ENCODE data around the gene MAPKAPK5.
"Not testable (repeated sequence)": the region's sequence is repeated elsewhere in the genome, so short reads cannot be mapped to it uniquely, and the experiment has no call there.

The MAPKAPK5 gene

DNA sequence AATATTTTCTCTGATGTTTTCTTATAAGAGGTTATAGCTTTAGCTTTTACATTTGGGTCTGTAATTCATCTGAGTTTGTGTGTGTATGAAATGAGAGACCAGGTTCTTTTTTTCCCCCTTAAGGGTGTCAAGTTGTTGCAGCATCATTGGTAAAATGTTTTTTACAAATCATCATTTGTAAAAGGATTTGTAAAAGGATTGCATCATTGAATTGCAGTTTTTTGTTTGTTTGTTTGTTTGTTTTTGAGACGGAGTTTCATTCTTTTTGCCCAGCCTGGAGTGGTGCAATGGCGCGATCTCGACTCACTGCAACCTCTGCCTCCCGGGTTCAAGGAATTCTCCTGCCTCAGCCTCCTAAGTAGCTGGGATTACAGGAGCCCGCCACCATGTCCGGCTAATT lies 31.1 kb downstream of the MAPKAPK5 start:
- no peak for DNase-seq
- intact Hi-C loops (cut with DNase I): no loop called here

- intact Hi-C loops (cut with DNase I): no loop called here
- DNase-seq: no peak
These were observed 39.7 kb downstream of the MAPKAPK5 start for GRCh38 chr12:111881716-111882115.

DNA sequence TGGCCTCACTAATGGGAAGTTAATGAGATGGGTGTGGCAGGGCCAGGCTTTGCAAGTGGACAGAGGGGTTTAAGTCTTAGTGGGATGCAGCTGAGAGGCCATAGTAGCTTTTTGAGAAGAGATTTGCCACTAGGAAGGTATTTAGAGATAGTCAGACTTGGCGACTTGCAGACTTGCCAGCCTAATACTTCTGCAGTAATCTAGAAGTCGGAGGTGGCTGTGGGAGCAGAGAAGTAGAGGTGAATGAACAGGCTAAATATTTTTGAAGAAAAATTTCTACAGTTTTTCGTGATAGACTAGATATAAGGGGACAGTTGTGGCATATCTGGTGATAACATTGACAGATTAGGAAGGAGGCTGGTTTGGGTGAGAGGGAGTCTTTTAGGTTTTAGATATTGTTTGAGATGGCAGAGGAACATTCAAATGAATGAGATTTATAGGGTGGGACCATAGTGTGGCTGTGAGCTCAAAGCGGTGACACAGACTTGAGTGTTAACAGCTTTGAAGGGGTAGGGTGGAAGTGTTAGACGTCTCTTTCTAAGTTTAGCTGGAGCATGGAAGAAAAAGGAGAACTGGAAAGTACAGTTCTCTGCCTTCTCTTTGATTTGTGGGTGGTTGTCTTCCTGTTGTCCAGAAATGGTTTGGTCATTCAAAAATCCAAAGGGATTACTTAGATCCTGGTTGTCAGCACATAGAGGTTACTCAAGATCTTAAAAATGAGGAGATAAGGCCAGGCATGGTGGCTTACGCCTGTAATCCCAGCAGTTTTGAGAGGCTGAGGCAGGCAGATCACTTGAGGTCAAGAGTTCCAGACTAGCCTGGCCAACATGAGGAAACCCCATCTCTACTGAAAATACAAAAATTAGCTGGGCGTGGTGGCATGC lies 44.9 kb downstream of the MAPKAPK5 start:
- no peak for DNase-seq
- intact Hi-C loops (cut with DNase I): no loop called here

GRCh38 chr12:111887926-111888745 lies 46.1 kb downstream of the MAPKAPK5 start:
- intact Hi-C loops (cut with DNase I): no loop called here
- DNase-seq: no peak

DNA sequence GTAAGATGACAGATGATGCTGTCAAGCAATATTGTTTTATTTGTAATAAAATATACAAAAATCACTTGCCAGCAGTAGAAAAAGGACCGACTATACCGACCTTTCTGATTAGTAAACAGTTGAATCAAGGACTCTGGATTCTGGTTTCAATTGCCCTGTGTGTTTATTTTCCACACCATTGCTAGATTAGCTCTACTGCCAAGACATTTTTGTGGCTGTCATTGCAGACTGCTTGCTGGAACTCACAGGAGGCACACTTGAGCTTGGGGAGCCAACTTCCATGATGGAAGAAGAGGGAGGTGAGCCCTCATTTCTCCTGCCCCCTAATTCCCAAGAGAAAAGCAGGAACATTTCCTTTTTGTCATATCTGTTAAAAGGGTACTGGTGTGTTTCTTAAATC lies 51.3 kb downstream of the MAPKAPK5 start:
- intact Hi-C loops (cut with DNase I): no loop called here
- DNase-seq: no peak

- intact Hi-C loops (cut with DNase I): no loop called here
- no peak for DNase-seq
These were observed 52.5 kb downstream of the MAPKAPK5 start for GRCh38 chr12:111894556-111894955.

- intact Hi-C loops (cut with DNase I): no loop called here
- no peak for DNase-seq
These were observed 59.2 kb downstream of the MAPKAPK5 start for GRCh38 chr12:111901182-111901581.

DNA sequence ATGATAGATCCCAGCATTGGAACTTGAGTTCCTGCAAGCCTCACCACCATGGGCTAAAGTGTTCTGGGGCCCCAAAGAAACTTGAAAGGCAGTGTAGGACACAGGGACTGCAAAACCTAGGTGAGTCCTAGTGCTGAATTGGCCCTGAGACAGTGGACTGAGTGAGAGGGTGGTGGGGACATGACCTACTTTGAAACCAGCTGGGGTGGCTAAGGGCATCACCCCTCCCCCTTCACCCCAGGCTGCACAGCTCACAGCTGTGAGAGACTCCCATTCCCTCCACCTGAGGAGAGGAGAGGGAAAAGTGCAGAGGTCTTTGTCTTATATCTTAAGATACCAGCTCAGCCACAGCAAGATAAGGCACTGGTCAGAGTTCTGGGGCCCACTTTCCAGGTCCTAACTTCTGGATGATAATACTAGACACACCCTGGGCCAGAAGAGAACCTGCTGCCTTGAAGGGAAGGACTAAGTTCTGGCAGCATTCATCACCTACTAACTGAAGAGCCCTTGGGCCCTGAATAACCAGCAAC lies 62.5 kb downstream of the MAPKAPK5 start:
- intact Hi-C loops (cut with DNase I): no loop called here
- no peak for DNase-seq

- DNase-seq: no peak
- intact Hi-C loops (cut with DNase I): no loop called here
These were observed 63.5 kb downstream of the MAPKAPK5 start for GRCh38 chr12:111905502-111905901.

GRCh38 chr12:111907740-111908139 lies 65.7 kb downstream of the MAPKAPK5 start:
- intact Hi-C loops (cut with DNase I): no loop called here
- DNase-seq: no peak

- intact Hi-C loops (cut with DNase I): no loop called here
- DNase-seq: no peak
These were observed 83.1 kb downstream of the MAPKAPK5 start for GRCh38 chr12:111925171-111925570.

- intact Hi-C loops (cut with DNase I): no loop called here
- DNase-seq: no peak
These were observed 84.6 kb downstream of the MAPKAPK5 start for GRCh38 chr12:111926631-111927030.

DNA sequence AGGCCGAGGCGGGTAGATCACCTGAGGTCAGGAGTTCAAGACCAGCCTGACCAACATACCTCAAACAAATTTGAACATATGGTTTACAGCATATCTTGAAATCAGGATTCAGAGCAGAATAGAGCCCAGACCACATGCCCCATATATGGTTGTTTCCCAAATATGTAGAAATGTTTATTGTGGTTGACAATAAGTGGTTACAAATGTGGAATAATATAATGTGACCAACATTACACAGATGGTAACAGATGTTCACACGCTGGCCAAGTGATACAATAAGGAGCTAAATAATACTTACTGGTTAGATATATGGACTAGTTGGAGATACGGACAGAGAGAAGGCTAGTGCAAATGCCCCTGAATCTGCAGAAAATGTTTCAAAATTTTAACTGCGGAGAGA lies 85.3 kb downstream of the MAPKAPK5 start:
- intact Hi-C loops (cut with DNase I): no loop called here
- no peak for DNase-seq

- intact Hi-C loops (cut with DNase I): no loop called here
- DNase-seq: no peak
These were observed 90.2 kb downstream of the MAPKAPK5 start for GRCh38 chr12:111932241-111932640.

DNA sequence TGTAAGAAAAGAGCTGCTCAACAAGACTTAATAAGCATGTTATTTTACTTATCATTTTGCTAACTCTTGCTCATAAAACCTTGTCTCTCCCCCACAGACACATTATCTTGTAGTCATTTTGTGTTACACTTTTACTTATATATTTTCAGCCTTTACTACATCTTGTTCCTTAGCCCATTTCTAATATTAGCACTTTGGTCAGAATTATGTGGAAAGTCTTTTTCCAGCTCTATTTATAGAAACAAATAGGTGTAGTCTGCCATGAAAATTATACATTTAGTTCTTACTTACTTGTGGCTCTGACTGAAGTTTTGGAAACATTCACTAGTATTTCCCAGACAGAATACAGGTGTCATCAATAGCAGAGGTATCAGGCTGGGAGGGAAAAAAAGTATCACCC lies 94.8 kb downstream of the MAPKAPK5 start:
- intact Hi-C loops (cut with DNase I): no loop called here
- DNase-seq: no peak

DNA sequence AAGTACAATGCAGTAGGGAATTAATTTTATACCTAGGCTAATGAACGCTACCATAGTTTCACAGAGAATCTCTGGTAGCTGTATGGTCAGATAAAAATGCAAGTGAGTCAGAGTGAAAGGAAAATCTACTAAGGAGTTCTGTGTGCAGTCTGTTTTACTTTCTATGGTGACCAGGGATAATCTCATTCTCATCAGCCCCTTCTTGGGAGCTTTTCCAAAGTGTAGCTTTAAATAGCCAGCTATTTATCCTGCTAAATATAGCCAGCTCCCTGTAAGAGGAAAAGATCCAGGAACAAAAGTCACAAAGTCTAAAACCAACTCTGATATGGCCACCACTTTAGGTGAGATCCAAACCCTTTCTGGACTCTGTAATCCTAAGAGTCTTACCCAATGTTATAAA lies 95.4 kb downstream of the MAPKAPK5 start:
- intact Hi-C loops (cut with DNase I): no loop called here
- no peak for DNase-seq

GRCh38 chr12:111942557-111942956 lies 100.5 kb downstream of the MAPKAPK5 start:
- intact Hi-C loops (cut with DNase I): no loop called here
- no peak for DNase-seq

DNA sequence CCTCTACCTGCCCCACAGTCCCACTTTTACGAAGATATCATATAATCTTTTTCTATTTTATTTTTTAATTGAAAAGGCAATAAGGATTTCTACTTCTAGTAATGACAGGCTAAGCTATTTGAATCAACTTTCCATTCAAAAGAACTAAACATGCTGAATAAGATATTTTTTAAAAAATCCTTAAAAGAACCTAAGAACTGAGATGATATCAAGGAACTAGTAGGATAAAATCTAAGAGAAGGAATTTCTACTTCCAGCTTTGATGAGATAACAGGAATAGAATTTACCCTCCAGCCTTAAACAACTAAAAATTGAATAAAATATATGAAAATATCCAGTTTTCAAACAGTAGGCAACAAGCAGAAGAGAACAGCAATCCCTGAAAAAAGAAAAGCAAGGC lies 101.9 kb downstream of the MAPKAPK5 start:
- intact Hi-C loops (cut with DNase I): loop anchor here (2.0 kb wide), 1 partner anchor 443 kb away; no protein-coding TSS in a partner anchor

DNA sequence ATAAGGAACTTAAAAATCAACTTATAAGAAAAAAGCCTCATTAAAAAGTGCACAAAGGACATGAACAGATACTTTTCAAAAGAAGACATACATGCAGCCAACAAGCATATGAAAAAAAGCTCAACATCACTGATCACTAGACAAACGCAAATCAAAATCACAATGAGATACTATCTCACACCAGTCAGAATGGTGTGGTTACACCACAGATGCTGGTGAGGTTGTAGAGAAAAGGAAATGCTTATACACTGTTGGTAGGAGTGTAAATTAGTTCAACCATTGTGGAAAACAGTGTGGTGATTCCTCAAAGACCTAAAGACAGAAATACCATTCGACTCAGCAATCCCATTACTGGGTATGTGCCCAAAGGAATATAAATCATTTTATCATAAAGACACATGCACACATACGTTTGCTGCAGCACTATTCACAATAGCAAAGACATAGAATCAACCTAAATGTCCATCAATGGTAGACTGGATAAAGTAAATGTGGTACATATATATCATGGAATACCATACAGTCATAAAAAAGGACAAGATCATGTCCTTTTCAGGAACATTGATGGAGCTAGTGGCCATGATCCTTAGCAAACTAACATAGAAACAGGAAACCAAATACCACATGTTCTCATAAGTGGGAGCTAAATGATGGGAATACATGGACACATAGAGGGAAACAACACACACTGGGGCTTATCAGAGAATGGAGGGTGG lies 109.1 kb downstream of the MAPKAPK5 start:
- intact Hi-C loops (cut with DNase I); DNase-seq: not testable (repeated sequence)

More for the DNA sequence above, 101.9 kb downstream of the MAPKAPK5 start:
- DNase-seq: no peak

All from posterior cingulate gyrus (tissue), 11 donors.